Measurements from ENCODE around the gene COMMD6. TPM values are rescaled to one million over a fixed set of nuclear protein-coding genes. Genes with fewer than 3 reads are reported as not detected.

The COMMD6 gene
- polyA plus RNA-seq, 4 donors, result 99.7 to 226 (median 159) TPM

DNA sequence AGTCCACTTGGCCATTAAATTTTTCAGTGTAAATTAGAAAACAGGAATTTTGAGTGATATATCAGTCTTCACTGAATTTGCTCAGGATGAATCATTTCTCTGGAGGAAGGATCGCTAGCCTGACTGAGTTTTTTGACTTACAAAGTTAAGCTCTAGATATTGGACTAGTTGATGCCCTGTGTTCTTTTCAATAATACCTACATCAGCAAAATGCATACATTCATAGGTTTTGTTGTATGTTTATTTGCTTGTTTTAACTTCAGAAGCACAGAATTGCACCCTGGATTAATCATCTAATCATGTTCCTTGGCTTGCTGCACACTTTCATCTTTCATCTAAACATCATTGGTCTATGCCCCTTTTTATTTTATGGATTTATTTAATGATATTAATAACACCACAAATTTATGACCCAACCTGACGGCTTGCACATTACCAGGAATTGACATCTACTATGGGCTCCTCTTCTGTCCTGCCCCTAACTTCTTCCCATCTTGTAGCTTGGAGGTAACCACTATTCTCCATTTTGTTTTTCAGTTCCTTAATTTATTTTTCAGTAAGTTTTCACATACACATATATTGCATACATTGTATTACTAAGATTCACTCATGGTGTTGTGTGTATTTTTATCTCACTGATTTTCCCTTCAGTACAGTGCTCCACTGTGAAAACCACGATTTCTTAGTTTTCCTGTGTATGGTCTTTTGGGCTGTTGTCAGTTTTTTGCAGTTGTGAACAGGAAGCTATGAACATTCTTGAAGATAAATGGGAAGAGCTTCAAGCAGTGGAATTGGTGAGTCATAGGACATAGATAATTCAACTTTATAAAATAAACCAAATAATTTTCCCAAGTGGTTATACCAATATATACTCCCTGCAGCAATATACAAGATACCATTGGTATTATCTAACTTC is 23.3 kb downstream of the COMMD6 start:
- no peak for FAIRE-seq
- WGBS, 3 donors, result 76 to 90% (median 82%) methylated on average over 3 of the region's 3 CpGs
- Histone ChIP-seq H3K4me1 (ENCODE audit: control insufficient read depth in 3 of 3, insufficient read depth in 2 of 3, low read depth in 1 of 3, low read length in 2 of 3) (no peaks in the 10 kb centered on the region), H3K9me3 (ENCODE audit: control insufficient read depth in 2 of 2, insufficient read depth in 1 of 2, low read depth in 1 of 2, low read length in 1 of 2) (peaks cover 0 to 5% of the 10 kb centered on the region in 2 donors), H3K27ac (ENCODE audit: low read depth in 1 of 3, low read length in 2 of 3) (no peak overlapping the region), H3K27me3 (ENCODE audit: control insufficient read depth in 3 of 3, insufficient read depth in 3 of 3, low read length in 3 of 3) (no peaks in the 10 kb centered on the region), H3K36me3 (ENCODE audit: control insufficient read depth in 3 of 3, insufficient read depth in 2 of 3, low read depth in 1 of 3, low read length in 3 of 3) (no peaks in the 10 kb centered on the region), H3K4me3 (ENCODE audit: low read depth in 1 of 3, low read length in 3 of 3) (no peak overlapping the region)
- no peak for DNase-seq

DNA sequence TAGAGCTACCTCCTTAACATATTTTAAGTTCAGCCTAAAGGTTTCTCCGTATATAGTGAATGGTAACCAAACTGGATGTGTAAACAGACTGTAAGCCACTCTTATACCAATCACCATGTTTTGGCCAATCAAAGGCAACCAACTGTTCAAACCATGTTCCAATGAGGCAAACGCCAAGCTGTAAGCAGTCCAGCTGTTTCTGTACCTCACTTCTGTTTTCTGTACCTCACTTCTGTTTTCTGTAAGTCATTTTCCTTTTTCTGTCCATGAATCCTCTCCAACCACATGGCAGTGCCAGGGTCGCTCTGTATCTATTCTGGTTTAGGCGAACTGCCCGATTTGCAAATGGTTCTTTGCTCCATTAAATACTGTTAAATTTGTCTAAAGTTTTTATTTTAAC is 24.4 kb downstream of the COMMD6 start:
- DNase-seq (no peak), FAIRE-seq (no peak)
- H3K4me1 ChIP-seq (ENCODE audit: control insufficient read depth in 3 of 3, insufficient read depth in 2 of 3, low read depth in 1 of 3, low read length in 2 of 3), result no peaks in the 10 kb centered on the region
- no peaks in the 10 kb centered on the region for H3K27me3 ChIP-seq (ENCODE audit: control insufficient read depth in 3 of 3, insufficient read depth in 3 of 3, low read length in 3 of 3)
- WGBS, 3 donors, result 81 to 91% (median 88%) methylated on average over 5 of the region's 5 CpGs
- no peak overlapping the region for H3K27ac ChIP-seq (ENCODE audit: low read depth in 1 of 3, low read length in 2 of 3)
- no peak overlapping the region for H3K4me3 ChIP-seq (ENCODE audit: low read depth in 1 of 3, low read length in 3 of 3)
- peaks cover 0 to 4% of the 10 kb centered on the region in 2 donors for H3K9me3 ChIP-seq (ENCODE audit: control insufficient read depth in 2 of 2, insufficient read depth in 1 of 2, low read depth in 1 of 2, low read length in 1 of 2)
- H3K36me3 ChIP-seq (ENCODE audit: control insufficient read depth in 3 of 3, insufficient read depth in 2 of 3, low read depth in 1 of 3, low read length in 3 of 3), result no peaks in the 10 kb centered on the region

DNA sequence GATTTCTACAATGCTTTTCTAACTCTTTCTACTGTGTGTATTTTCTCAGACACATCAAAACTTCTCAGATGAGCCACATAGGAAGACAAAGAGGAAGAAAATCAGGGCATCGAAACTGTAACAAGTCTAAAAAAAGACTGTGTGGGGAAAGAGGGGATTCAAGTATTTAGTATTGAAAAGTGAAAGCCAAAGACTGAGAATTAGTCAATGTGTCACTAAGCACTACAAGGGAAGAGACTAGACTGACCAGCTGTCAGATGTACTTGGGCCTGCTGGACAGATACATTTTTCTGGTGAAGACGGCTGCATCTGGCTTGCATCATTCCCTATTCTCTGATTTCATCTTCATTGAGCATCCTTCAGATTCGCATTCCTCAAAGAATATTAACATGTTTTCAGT is 25.4 kb downstream of the COMMD6 start:
- FAIRE-seq (no peak), DNase-seq (no peak)
- no peak overlapping the region for H3K4me3 ChIP-seq (ENCODE audit: low read depth in 1 of 3, low read length in 3 of 3)
- no peak overlapping the region for H3K27ac ChIP-seq (ENCODE audit: low read depth in 1 of 3, low read length in 2 of 3)
- peaks cover 0 to 4% of the 10 kb centered on the region in 2 donors for H3K9me3 ChIP-seq (ENCODE audit: control insufficient read depth in 2 of 2, insufficient read depth in 1 of 2, low read depth in 1 of 2, low read length in 1 of 2)
- no peaks in the 10 kb centered on the region for H3K4me1 ChIP-seq (ENCODE audit: control insufficient read depth in 3 of 3, insufficient read depth in 2 of 3, low read depth in 1 of 3, low read length in 2 of 3)
- no peaks in the 10 kb centered on the region for H3K36me3 ChIP-seq (ENCODE audit: control insufficient read depth in 3 of 3, insufficient read depth in 2 of 3, low read depth in 1 of 3, low read length in 3 of 3)
- H3K27me3 ChIP-seq (ENCODE audit: control insufficient read depth in 3 of 3, insufficient read depth in 3 of 3, low read length in 3 of 3), result no peaks in the 10 kb centered on the region
- WGBS, 3 donors, result 53 to 89% (median 80%) methylated on average over 3 of the region's 3 CpGs

DNA sequence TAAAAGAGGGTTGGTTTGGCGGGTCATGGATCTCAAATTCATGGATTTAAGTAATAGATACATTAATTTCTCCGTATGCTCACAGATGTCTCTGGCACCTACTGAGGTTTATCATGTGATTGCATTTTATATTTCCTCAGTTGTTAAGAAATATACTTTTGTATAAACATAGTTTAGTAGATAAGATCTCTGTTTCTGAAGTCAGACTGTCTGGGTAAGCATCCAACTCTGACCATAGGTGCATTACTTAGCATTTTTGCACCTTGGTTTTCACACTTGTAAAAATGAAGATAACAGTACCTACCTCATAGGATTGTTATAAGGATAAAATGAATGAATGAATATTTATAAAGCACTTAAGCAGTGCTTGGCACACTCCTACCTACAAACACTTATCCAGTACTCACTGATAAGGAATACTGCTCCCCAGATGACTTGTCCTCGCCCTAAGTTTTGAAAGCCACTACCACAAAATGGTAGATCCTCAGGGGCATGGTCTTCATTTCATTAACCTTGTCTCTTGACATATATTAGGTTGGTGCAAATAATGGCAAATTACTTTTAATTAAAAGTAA is 26.5 kb downstream of the COMMD6 start:
- Histone ChIP-seq H3K4me3 (ENCODE audit: low read depth in 1 of 3, low read length in 3 of 3) (no peak overlapping the region), H3K36me3 (ENCODE audit: control insufficient read depth in 3 of 3, insufficient read depth in 2 of 3, low read depth in 1 of 3, low read length in 3 of 3) (no peaks in the 10 kb centered on the region), H3K4me1 (ENCODE audit: control insufficient read depth in 3 of 3, insufficient read depth in 2 of 3, low read depth in 1 of 3, low read length in 2 of 3) (no peaks in the 10 kb centered on the region), H3K27ac (ENCODE audit: low read depth in 1 of 3, low read length in 2 of 3) (no peak overlapping the region), H3K27me3 (ENCODE audit: control insufficient read depth in 3 of 3, insufficient read depth in 3 of 3, low read length in 3 of 3) (no peaks in the 10 kb centered on the region), H3K9me3 (ENCODE audit: control insufficient read depth in 2 of 2, insufficient read depth in 1 of 2, low read depth in 1 of 2, low read length in 1 of 2) (peaks cover 0 to 4% of the 10 kb centered on the region in 2 donors)
- no peak for FAIRE-seq
- WGBS, 3 donors, result 85 to 94% (median 88%) methylated on average over 3 of the region's 3 CpGs
- DNase-seq, result no peak

DNA sequence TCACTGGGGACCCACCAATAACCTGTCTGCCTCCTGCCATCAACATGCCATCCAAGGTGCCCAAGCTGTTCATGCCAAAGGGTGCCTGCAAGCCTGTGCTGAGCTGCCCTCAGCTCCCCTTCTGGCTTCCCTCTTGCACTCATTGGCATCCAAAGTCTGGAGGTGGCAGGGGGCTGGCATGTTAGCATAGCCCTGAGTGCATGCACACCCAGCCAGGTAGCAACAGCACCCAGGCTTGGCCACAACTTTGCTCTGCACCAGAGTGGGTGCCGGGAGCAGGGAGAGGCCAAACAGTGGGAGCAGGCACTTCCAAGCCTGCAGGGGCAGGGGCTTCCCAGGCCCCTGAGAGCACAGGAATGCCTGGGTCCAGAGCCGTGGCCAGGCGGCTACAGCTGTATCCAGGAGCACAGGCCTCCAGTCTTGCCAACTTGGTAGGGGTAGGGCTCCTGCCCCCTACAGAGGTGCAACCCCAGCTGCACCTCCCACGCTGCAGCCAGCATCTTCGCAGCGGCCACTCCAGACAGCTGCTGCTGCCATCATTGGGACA is 29.6 kb downstream of the COMMD6 start:
- H3K36me3 ChIP-seq (ENCODE audit: control insufficient read depth in 3 of 3, insufficient read depth in 2 of 3, low read depth in 1 of 3, low read length in 3 of 3), result no peaks in the 10 kb centered on the region
- no peak for FAIRE-seq

DNA sequence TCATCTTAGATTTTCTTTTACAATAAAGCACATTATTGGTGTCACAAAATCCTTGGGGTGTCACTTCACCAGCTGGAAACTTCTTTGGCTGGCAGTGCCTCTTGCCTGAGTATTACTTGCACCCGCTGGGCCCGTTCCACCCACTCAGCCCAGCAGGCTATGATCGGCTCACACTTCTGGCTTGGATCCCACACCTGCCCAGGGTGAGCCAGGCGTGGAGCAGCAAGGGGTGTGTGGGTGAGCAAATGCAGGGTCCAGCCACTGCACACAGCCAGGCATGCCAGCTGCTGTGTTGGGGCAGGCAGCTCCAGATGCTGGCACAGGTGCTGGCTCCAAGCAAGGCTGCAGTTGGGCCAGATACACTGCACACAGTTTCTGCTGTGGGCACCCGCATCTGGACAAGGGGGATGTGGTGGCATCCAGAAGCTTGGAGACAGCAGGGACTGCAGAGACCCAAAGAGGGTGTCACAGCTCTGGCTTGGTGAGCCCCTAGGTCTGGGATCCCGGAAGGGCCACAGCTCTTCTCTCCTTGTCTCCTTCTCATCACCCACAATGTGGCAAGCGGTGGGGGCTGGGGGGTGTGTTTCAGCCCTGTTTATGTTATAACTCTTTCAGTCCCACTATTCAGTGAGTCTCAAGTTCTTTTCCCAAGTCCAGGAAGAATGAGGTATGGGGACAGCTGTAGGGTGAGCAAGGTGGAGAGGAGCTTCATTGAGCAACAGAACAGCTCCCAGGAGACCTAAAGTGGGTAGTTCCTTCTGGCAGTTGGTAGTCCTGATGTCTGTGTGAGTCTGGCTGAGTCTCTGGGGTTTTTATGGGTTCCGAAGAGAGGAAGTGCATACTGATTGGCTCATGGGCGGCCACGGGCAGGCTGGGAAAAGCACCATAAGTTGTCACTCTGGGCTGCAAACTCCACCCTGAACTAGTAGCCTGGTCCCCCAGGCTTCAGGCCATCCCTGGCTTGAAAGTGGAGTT is 30.3 kb downstream of the COMMD6 start:
- Histone ChIP-seq H3K4me3 (ENCODE audit: low read depth in 1 of 3, low read length in 3 of 3) (no peak overlapping the region), H3K27me3 (ENCODE audit: control insufficient read depth in 3 of 3, insufficient read depth in 3 of 3, low read length in 3 of 3) (no peaks in the 10 kb centered on the region), H3K4me1 (ENCODE audit: control insufficient read depth in 3 of 3, insufficient read depth in 2 of 3, low read depth in 1 of 3, low read length in 2 of 3) (no peaks in the 10 kb centered on the region), H3K36me3 (ENCODE audit: control insufficient read depth in 3 of 3, insufficient read depth in 2 of 3, low read depth in 1 of 3, low read length in 3 of 3) (no peaks in the 10 kb centered on the region), H3K9me3 (ENCODE audit: control insufficient read depth in 2 of 2, insufficient read depth in 1 of 2, low read depth in 1 of 2, low read length in 1 of 2) (no peaks in the 10 kb centered on the region), H3K27ac (ENCODE audit: low read depth in 1 of 3, low read length in 2 of 3) (no peak overlapping the region)
- WGBS, 3 donors, result 59 to 78% (median 70%) methylated on average over 10 of the region's 10 CpGs
- FAIRE-seq (no peak), DNase-seq (no peak)

More for the DNA sequence above, 29.6 kb downstream of the COMMD6 start:
- Histone ChIP-seq H3K4me3 (ENCODE audit: low read depth in 1 of 3, low read length in 3 of 3) (no peak overlapping the region), H3K27me3 (ENCODE audit: control insufficient read depth in 3 of 3, insufficient read depth in 3 of 3, low read length in 3 of 3) (no peaks in the 10 kb centered on the region), H3K4me1 (ENCODE audit: control insufficient read depth in 3 of 3, insufficient read depth in 2 of 3, low read depth in 1 of 3, low read length in 2 of 3) (no peaks in the 10 kb centered on the region), H3K9me3 (ENCODE audit: control insufficient read depth in 2 of 2, insufficient read depth in 1 of 2, low read depth in 1 of 2, low read length in 1 of 2) (no peaks in the 10 kb centered on the region), H3K27ac (ENCODE audit: low read depth in 1 of 3, low read length in 2 of 3) (no peak overlapping the region)
- 93 to 97% (median 96%) methylated on average over 6 of the region's 6 CpGs for WGBS, 3 donors
- DNase-seq, result no peak

DNA sequence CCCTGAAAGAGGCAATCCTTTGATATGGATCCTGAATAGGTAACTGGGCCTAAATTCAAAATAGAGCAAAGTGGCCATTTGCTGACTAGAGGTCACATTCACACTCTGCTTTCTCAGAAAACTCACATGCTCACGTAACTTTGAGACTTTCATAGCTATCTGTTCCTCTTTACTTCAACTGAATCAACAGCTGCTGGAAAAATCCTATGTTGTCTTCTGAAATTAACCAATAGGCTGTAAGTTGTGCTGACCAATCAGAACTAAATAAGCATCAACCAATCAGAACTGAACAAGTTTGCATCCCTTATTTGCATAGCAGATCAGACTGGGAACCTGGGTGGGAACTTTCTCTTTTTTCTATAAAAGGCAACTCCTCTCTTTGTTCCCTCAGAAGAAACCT is 31.6 kb downstream of the COMMD6 start:
- H3K27me3 ChIP-seq (ENCODE audit: control insufficient read depth in 3 of 3, insufficient read depth in 3 of 3, low read length in 3 of 3), result no peaks in the 10 kb centered on the region
- no peaks in the 10 kb centered on the region for H3K9me3 ChIP-seq (ENCODE audit: control insufficient read depth in 2 of 2, insufficient read depth in 1 of 2, low read depth in 1 of 2, low read length in 1 of 2)
- H3K36me3 ChIP-seq (ENCODE audit: control insufficient read depth in 3 of 3, insufficient read depth in 2 of 3, low read depth in 1 of 3, low read length in 3 of 3), result no peaks in the 10 kb centered on the region
- 86 to 96% (median 94%) methylated on average over 1 of the region's 1 CpG for WGBS, 3 donors
- H3K4me3 ChIP-seq (ENCODE audit: low read depth in 1 of 3, low read length in 3 of 3), result no peak overlapping the region
- H3K4me1 ChIP-seq (ENCODE audit: control insufficient read depth in 3 of 3, insufficient read depth in 2 of 3, low read depth in 1 of 3, low read length in 2 of 3), result no peaks in the 10 kb centered on the region
- FAIRE-seq (no peak), DNase-seq (no peak)
- no peak overlapping the region for H3K27ac ChIP-seq (ENCODE audit: low read depth in 1 of 3, low read length in 2 of 3)

DNA sequence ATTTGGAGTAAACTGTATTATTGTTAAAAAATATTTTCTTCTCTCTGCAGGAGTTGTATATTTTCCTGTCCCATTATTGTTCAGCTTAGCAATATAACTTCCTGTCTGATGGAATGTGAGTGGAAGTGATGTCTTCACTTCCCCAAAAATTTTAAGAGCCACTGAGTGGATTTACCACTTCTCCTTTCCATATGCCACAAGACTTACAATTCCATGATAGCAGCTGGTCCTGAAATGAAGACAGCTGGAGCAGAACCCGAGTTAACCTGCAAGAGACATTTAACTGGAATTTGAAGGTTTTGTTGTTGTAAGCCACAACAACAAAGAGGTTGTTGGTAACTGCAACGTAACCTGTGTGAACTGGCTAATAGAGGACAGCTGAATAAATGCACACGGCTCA is 32.3 kb downstream of the COMMD6 start:
- Histone ChIP-seq H3K4me1 (ENCODE audit: control insufficient read depth in 3 of 3, insufficient read depth in 2 of 3, low read depth in 1 of 3, low read length in 2 of 3) (no peaks in the 10 kb centered on the region), H3K27me3 (ENCODE audit: control insufficient read depth in 3 of 3, insufficient read depth in 3 of 3, low read length in 3 of 3) (no peaks in the 10 kb centered on the region), H3K27ac (ENCODE audit: low read depth in 1 of 3, low read length in 2 of 3) (no peak overlapping the region), H3K4me3 (ENCODE audit: low read depth in 1 of 3, low read length in 3 of 3) (no peak overlapping the region), H3K9me3 (ENCODE audit: control insufficient read depth in 2 of 2, insufficient read depth in 1 of 2, low read depth in 1 of 2, low read length in 1 of 2) (no peaks in the 10 kb centered on the region), H3K36me3 (ENCODE audit: control insufficient read depth in 3 of 3, insufficient read depth in 2 of 3, low read depth in 1 of 3, low read length in 3 of 3) (no peaks in the 10 kb centered on the region)
- WGBS, 3 donors, result 76 to 85% (median 79%) methylated on average over 3 of the region's 3 CpGs
- FAIRE-seq (no peak), DNase-seq (no peak)
